ENCODE measurements around the gene TCF7L1.

- TF ChIP-seq POLR2A (IDR thresholded peaks at IDR 0.05; ENCODE audit: low read length) = no peak
- TF ChIP-seq GATA1 (IDR thresholded peaks at IDR 0.05; ENCODE audit: low read depth, low read length) = no peak
These were observed 47.6 kb upstream of the TCF7L1 start for GRCh38 chr2:85085563-85085962.

All from erythroblast (primary cell).